B cell (primary cell): ENCODE results near the gene SMTNL1.

Experiments
- CTCF ChIP-seq: fragments of 200-600 bp; IDR thresholded peaks from one replicate; pipeline ENCODE4 v1.8.0; 2022; ENCODE audit warnings: antibody characterized with exemption, mild to moderate bottlenecking
- EZH2 ChIP-seq: IDR thresholded peaks from 2 replicates; pipeline ENCODE4 v1.6.1; 2012; ENCODE audit warnings: borderline replicate concordance, low read depth, mild to moderate bottlenecking, moderate library complexity, low read length; ENCODE audit not compliant: insufficient read depth, poor library complexity, severe bottlenecking

GRCh38 chr11:57560146-57560545 is 22.8 kb downstream of the SMTNL1 start:
- TF ChIP-seq CTCF (no peak), EZH2 (no peak)
